Measurements from ENCODE around the gene KIF23. TPM values are rescaled to one million over a fixed set of nuclear protein-coding genes. Genes with fewer than 3 reads are reported as not detected.

KIF23 gene
- total RNA-seq, 1 donor from 2014 or later: 48.1 TPM

GRCh38 chr15:69456208-69457166, 42.3 kb downstream of the KIF23 start:
- H3K36me3 Mint-ChIP-seq: peaks cover 38% of the 10 kb centered on the region
- DNase-seq (ENCODE audit: extremely low spot score, unreplicated experiment): no peak
- peak overlapping the region; percentile 20 for H3K4me3 Mint-ChIP-seq
- H3K9me3 Mint-ChIP-seq: no peaks in the 10 kb centered on the region
- H3K4me1 Mint-ChIP-seq (ENCODE audit: unreplicated experiment): peaks cover 26% of the 10 kb centered on the region
- no peak for TF ChIP-seq CTCF (conservative IDR thresholded peaks at IDR 0.05)
- no peaks in the 10 kb centered on the region for H3K27me3 Mint-ChIP-seq
- H3K27ac Mint-ChIP-seq: no peak overlapping the region

DNA sequence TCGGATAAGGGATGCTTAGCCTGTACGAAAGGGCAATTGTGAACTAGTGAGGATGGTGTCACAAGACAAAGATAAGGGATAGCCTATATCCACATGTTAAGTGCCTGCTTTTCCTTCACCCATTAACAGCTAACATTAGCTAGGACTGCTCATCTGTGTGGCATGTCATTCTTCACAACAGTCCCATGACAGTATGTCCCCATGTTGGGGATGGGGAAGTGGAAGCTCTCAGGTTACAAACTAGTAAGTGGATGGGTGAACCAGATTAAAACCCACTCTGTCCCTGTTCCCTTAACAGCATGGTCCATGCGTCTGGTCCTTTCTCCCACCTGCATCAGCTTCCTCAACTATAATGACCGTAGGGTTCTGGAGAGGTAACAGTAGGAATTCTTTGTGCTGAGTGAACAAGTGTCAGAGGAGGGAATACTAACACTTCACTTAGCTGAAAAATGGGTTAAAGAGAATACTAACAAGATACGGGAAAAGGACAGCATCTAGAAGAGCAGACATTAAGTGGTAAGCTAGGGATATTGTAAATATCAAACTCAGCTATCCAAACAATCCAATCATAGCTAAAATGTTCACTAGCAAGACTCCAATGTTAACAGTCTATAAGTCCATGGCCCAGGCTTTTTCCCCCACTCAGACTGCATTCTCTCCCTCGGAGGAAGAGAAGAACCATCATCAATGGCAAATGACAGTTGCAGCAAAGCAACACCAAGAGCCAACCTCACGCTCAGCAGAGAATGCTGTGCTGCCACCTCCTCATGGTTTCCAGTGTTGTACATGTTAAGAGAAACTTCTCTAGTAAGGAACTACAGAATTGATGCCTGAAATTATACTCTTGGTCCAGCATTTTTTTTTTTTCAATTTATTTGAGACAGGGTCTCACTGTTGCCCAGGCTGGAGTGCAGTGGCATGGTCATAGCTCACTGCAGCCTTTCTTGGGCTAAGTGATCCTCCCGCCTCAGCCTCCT, 43.4 kb downstream of the KIF23 start:
- H3K4me3 Mint-ChIP-seq: peak overlapping the region; percentile 2
- H3K27me3 Mint-ChIP-seq: no peaks in the 10 kb centered on the region
- H3K27ac Mint-ChIP-seq: peak overlapping the region; percentile 2
- TF ChIP-seq CTCF (conservative IDR thresholded peaks at IDR 0.05): no peak
- H3K9me3 Mint-ChIP-seq: no peaks in the 10 kb centered on the region
- DNase-seq (ENCODE audit: extremely low spot score, unreplicated experiment): no peak
- H3K4me1 Mint-ChIP-seq (ENCODE audit: unreplicated experiment): peaks cover 18% of the 10 kb centered on the region
- H3K36me3 Mint-ChIP-seq: peaks cover 38% of the 10 kb centered on the region

- no peak for DNase-seq (ENCODE audit: extremely low spot score, unreplicated experiment)
- Mint-ChIP-seq H3K4me1 (ENCODE audit: unreplicated experiment) (peaks cover 22% of the 10 kb centered on the region), H3K27ac (no peak overlapping the region), H3K4me3 (no peak overlapping the region), H3K9me3 (no peaks in the 10 kb centered on the region), H3K36me3 (peaks cover 30% of the 10 kb centered on the region), H3K27me3 (no peaks in the 10 kb centered on the region)
- TF ChIP-seq CTCF (conservative IDR thresholded peaks at IDR 0.05): no peak
Observed at GRCh38 chr15:69459066-69459465, 44.9 kb downstream of the KIF23 start.

DNA sequence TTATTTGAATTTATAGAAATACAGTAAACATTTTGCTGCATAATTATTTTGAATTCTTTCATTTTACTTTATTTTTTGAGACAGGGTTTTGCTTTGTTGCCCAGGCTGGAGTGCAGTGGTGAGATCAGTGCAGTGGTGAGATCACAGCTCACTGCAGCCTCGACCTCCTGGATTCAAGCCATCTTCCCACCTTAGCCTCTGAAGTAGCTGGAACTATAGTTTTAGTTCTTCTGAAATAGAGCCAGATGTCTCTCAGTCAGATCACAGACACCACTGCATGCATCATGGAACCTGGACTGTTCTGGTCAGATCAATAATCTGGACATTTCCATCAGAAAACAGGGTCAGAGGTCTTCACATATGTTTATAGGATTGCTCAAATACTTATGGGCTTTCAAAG, 46.3 kb downstream of the KIF23 start:
- H3K4me1 Mint-ChIP-seq (ENCODE audit: unreplicated experiment): peaks cover 8% of the 10 kb centered on the region
- no peak overlapping the region for H3K4me3 Mint-ChIP-seq
- no peaks in the 10 kb centered on the region for H3K27me3 Mint-ChIP-seq
- DNase-seq (ENCODE audit: extremely low spot score, unreplicated experiment): no peak
- TF ChIP-seq CTCF (conservative IDR thresholded peaks at IDR 0.05): no peak
- H3K9me3 Mint-ChIP-seq: no peaks in the 10 kb centered on the region
- H3K36me3 Mint-ChIP-seq: peaks cover 18% of the 10 kb centered on the region
- H3K27ac Mint-ChIP-seq: no peak overlapping the region

DNA sequence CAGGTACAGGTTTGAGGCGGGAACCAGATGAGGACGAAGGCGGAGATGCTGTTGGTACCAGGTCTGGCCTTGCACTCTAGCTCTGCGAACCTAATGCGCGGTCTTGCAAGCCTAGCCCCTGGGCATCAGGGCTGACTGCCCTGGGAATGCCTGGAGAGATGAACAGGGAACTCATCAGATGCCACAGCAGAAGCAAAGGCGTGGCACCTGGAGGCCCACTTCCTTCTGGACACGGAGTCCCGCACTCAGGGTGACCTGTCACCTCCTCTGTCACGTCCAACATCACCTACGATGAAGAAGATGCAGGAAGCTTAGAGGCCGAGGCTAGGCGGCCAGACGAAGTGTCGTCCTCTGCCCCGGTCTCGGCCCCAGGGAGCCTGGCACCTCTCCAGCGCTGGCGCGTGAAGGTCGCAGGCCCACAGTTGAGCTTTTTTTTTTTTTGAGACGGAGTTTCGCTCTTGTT, 47.9 kb downstream of the KIF23 start:
- H3K4me1 Mint-ChIP-seq (ENCODE audit: unreplicated experiment): peaks cover 5% of the 10 kb centered on the region
- DNase-seq (ENCODE audit: extremely low spot score, unreplicated experiment): no peak
- no peak for TF ChIP-seq CTCF (conservative IDR thresholded peaks at IDR 0.05)
- no peak overlapping the region for H3K27ac Mint-ChIP-seq
- no peaks in the 10 kb centered on the region for H3K9me3 Mint-ChIP-seq
- H3K4me3 Mint-ChIP-seq: peak overlapping the region; percentile 89
- H3K36me3 Mint-ChIP-seq: peaks cover 10% of the 10 kb centered on the region
- no peaks in the 10 kb centered on the region for H3K27me3 Mint-ChIP-seq
